Thoracic aorta endothelial cell (primary cell): ENCODE results near the gene TSPAN14. TPM values are rescaled to one million over a fixed set of nuclear protein-coding genes. Genes with fewer than 3 reads are reported as not detected.

Experiments used
- total RNA-seq: library from RNA; depleted of rRNA; stranded (reverse); fragments of >200 nt; gene quantifications from 2 replicates; pipeline ENCODE4 v1.2.3, GENCODE V29; 2012

The TSPAN14 gene
- total RNA-seq = 130 and 156 TPM in 2 replicates

GRCh38 chr10:80453842-80454512, at the start of gene TSPAN14:
TSPAN14 (plus strand) TSS chr10:80454310; CDS start chr10:80489234, 34,924 bp downstream.

GRCh38 chr10:80408242-80409101, 45.6 kb upstream of the TSPAN14 start, which contains the start of gene PRXL2A:
PRXL2A (plus strand) TSS chr10:80408551; CDS start chr10:80420468, 11,917 bp downstream.

GRCh38 chr10:80537736-80538480, 83.8 kb downstream of the TSPAN14 start, which contains the start of gene SH2D4B:
SH2D4B (plus strand) TSS chr10:80537902; CDS start chr10:80538332, 430 bp downstream.

Other genes starting within 250 kb of the TSPAN14 start
- gene ANXA11, start 248.8 kb upstream of the TSPAN14 start, total RNA-seq = 61.2 and 86.4 TPM in 2 replicates
- not detected in 2 replicates for gene MAT1A, start 164.7 kb upstream of the TSPAN14 start, total RNA-seq
- gene DYDC1, start 97.6 kb upstream of the TSPAN14 start, total RNA-seq = not detected in 2 replicates
- not detected in 2 replicates for gene DYDC2, start 97.5 kb upstream of the TSPAN14 start, total RNA-seq
- gene PRXL2A, start 45.8 kb upstream of the TSPAN14 start, total RNA-seq = 175 and 196 TPM in 2 replicates
- under 0.01 and 0.07 TPM in 2 replicates for gene SH2D4B, start 83.6 kb downstream of the TSPAN14 start, total RNA-seq